GM12878 (cell line): ENCODE measurements around the gene DLEC1. TPM values are rescaled to one million over a fixed set of nuclear protein-coding genes. Genes with fewer than 3 reads are reported as not detected.

Experiments used
- ATAC-seq: fragments of 200-7000 bp; cut with Tn5 transposase; 3 replicates; pipeline ENCODE4 v1.9.1; 2020; ENCODE audit warnings: mild to moderate bottlenecking, moderate library complexity
- BruUV-seq: library from RNA; stranded (reverse); fragments of 400-500 nt; replicated peaks from 2 replicates; lab custom pipeline; 2021; lab: Mats Ljungman, UMichigan
- CTCF ChIA-PET: fragments of 300-600 bp; sonication (Branson Sonifier 250); formaldehyde crosslinking; extraction: SDS; loops from one replicate; lab custom pipeline; 2021; ENCODE audit warnings: inconsistent platforms; lab: Yijun Ruan, JAX
- POLR2A ChIA-PET: fragments of 350-600 bp; formaldehyde crosslinking; extraction: SDS; loops from one replicate; lab custom pipeline; 2021; ENCODE audit warnings: inconsistent platforms; lab: Charles Lee
- RAD21 ChIA-PET: fragments of 300-600 bp; sonication (Branson Sonifier 250); formaldehyde crosslinking; loops from one replicate; lab custom pipeline; 2023; ENCODE audit warnings: antibody characterized with exemption; ENCODE audit not compliant: unreplicated experiment; lab: Charles Lee
- SMC1A ChIA-PET: fragments of 300-600 bp; sonication (Branson Sonifier 250); formaldehyde crosslinking; loops from one replicate; lab custom pipeline; 2023; ENCODE audit not compliant: unreplicated experiment, uncharacterized antibody; lab: Charles Lee
- DNase-seq: peaks from one replicate; pipeline ENCODE4 v3.0.0-alpha.2; 2011; ENCODE audit warnings: low read depth, low spot score
- FAIRE-seq: peaks from 3 replicates; lab custom pipeline; 2011; peaks lifted over from hg19 to GRCh38; lab: Jason Lieb, UNC
- H2AFZ ChIP-seq: 2 replicates; pipeline ENCODE4 v1.6.0; 2011; ENCODE audit warnings: low read depth, low read length, control low read depth; ENCODE audit not compliant: control insufficient read depth
- H3K27ac ChIP-seq: 2 replicates; pipeline ENCODE4 v1.5.1; 2011; ENCODE audit warnings: control low read depth; ENCODE audit not compliant: control insufficient read depth, insufficient read depth
- H3K27me3 ChIP-seq, 2 experiments: replicated peaks in 1 of 2; 2 replicates each; pipeline versions ENCODE4 v1.6.0 to v1.6.1; 2011; ENCODE audit warnings: low read length in 1 of 2; ENCODE audit not compliant: control insufficient read depth in 2 of 2, insufficient read depth in 2 of 2
- H3K36me3 ChIP-seq, 2 experiments: 2 replicates each; pipeline ENCODE4 v1.5.1; 2011; ENCODE audit warnings: low read length in 1 of 2; ENCODE audit not compliant: control insufficient read depth in 2 of 2, insufficient read depth in 2 of 2
- H3K4me1 ChIP-seq: 2 replicates; pipeline ENCODE4 v1.6.1; 2011; ENCODE audit warnings: mild to moderate bottlenecking, low read length, moderate library complexity, mixed read lengths; ENCODE audit not compliant: control insufficient read depth, insufficient read depth
- H3K4me2 ChIP-seq: 2 replicates; pipeline ENCODE4 v1.6.0; 2011; ENCODE audit warnings: control low read depth; ENCODE audit not compliant: control insufficient read depth, insufficient read depth
- H3K4me3 ChIP-seq: fragments of 200-600 bp; sonication (generic); 2 replicates; pipeline ENCODE4 v1.5.1; 2016
- H3K79me2 ChIP-seq: 2 replicates; pipeline ENCODE4 v1.6.0; 2011; ENCODE audit warnings: low read length; ENCODE audit not compliant: control insufficient read depth, insufficient read depth
- H3K9ac ChIP-seq: 2 replicates; pipeline ENCODE4 v1.8.0; 2011; ENCODE audit warnings: low read length, control low read depth, mixed read lengths; ENCODE audit not compliant: control insufficient read depth, insufficient read depth
- H3K9me3 ChIP-seq: replicated peaks from 3 replicates; pipeline ENCODE4 v1.5.1; 2011; ENCODE audit warnings: mild to moderate bottlenecking, low read length; ENCODE audit not compliant: control insufficient read depth, insufficient read depth
- H4K20me1 ChIP-seq: 2 replicates; pipeline ENCODE4 v1.6.0; 2011; ENCODE audit not compliant: control insufficient read depth, insufficient read depth
- BCL11A ChIP-seq: IDR thresholded peaks from 2 replicates; pipeline ENCODE4 v1.6.1; 2011; ENCODE audit warnings: low read depth, low read length
- EED ChIP-seq: sonication (generic); IDR thresholded peaks from 2 replicates; pipeline ENCODE4 v1.6.1; 2016; ENCODE audit warnings: antibody characterized with exemption, low read depth
- KLF5 ChIP-seq: fragments of 450-650 bp; IDR thresholded peaks from 2 replicates; pipeline ENCODE4 v1.6.1; 2014; ENCODE audit warnings: mild to moderate bottlenecking; ENCODE audit not compliant: partially characterized antibody
- RFX5 ChIP-seq: IDR thresholded peaks from 2 replicates; pipeline ENCODE4 v1.6.1; 2011; ENCODE audit warnings: low read depth, low read length, improper control_type of control experiment
- TCF12 ChIP-seq: IDR thresholded peaks from 2 replicates; pipeline ENCODE4 v1.6.1; 2011; ENCODE audit warnings: low read depth, mild to moderate bottlenecking, low read length
- ZSCAN29 ChIP-seq: fragments of 450-650 bp; IDR thresholded peaks from 2 replicates; pipeline ENCODE4 v1.6.1; 2017; ENCODE audit warnings: mild to moderate bottlenecking, moderate library complexity
- WGBS: methylation state at CpG from one replicate; pipeline ENCODE4 v1.1.6; 2016; ENCODE audit warnings: low lambda C conversion rate; ENCODE audit not compliant: insufficient replicate concordance, insufficient coverage; ENCODE audit errors: missing lambda C conversion rate; 5-methylcytosine and 5-hydroxymethylcytosine counted together
- in situ Hi-C: fragments of 300-500 bp; cut with MboI; formaldehyde crosslinking; loops from 9 replicates; pipeline ENCODE4 v1.14.3; 2018; ENCODE audit warnings: mixed read lengths
- intact Hi-C: fragments of 100-400 bp; cut with micrococcal nuclease; formaldehyde crosslinking; loops from one replicate; pipeline ENCODE4 v1.14.2; 2022; ENCODE audit not compliant: unreplicated experiment
- polyA plus RNA-seq, 11 experiments: library from polyadenylated mRNA; depleted of rRNA in 4 of 11; unstranded in 6 of 11; stranded (reverse) in 5 of 11; fragments of >200 nt; fragmentation: Nextera tagmentation in 4 of 11; fragmentation: Illumina TruSeq in 1 of 11; extraction: Ambion mirVana in 4 of 11; extraction: Trizol in 1 of 11; gene quantifications; 1 replicate in 1 of 11; 2 replicates in 10 of 11; pipeline versions ENCODE4 v1.2.1 to v1.2.3, GENCODE V29; 2011 to 2016; ENCODE audit warnings: inconsistent platforms in 2 of 11, missing spikeins in 2 of 11, low read depth in 1 of 11
- total RNA-seq, 4 experiments: library from RNA; depleted of rRNA in 3 of 4; stranded (reverse); fragments of >200 nt in 3 of 4; fragmentation: Illumina TruSeq in 1 of 4; extraction: Trizol in 1 of 4; gene quantifications; 2 replicates each; pipeline versions ENCODE4 v1.2.1 to v1.2.3, GENCODE V29; 2013 to 2021
- TF ChIP-seq, protein P1 (sequence below): fragments of 450-650 bp; conservative IDR thresholded peaks from 2 replicates; pipeline ENCODE4 v1.6.1; 2017; ENCODE audit warnings: mild to moderate bottlenecking, moderate library complexity

DLEC1 gene
- total and polyA plus RNA-seq, 10 of the 15 experiments (the other 5 are each of a cell fraction or from before 2014, with no cell fraction given) = 0.03 to 0.29 (median 0.07) TPM; not detected in 3

DNA sequence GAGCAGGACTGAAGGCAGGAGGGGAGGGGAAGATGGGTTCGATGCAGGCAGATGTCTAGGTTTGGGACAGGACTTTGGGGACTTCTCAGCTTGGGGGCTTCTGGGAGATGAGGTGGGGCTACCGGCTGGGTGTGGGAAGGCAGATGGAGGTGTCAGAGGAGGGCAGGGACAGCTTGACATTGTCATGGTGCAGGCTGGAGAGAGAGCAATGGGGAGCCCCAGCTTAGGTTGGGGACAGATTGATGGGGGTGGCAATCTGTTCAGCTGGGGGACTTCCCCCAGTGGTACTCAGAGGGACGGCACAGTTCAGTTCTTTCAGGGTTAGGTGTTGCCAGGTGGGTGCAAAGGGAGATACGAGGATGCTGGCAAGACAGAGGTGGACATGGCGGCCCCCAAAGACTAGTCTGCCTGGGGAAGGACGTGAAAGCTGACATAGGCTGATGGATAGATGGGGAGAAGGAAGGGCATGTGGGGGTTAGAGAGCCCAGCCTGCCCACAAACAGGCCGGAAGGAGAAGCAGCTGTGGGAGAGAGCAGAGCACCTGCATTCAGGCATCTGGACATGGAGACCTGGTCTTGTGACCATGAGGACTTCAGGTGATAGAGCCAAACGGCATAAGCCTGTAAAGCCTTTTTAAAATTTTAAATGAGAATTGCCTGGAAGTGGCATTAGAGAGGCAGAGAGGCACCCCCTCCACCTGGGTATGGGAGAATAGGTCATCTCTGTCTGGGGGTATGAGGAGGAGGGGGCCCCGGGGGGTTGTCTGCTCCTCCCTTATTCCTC, 76.8 kb downstream of the DLEC1 start:
- Histone ChIP-seq H3K79me2 (no peaks in the 10 kb centered on the region), H3K4me2 (no peak overlapping the region), H3K27me3 (no peaks in the 10 kb centered on the region; a peak in 1 of 4 replicates), H4K20me1 (no peaks in the 10 kb centered on the region), H3K27ac (no peak overlapping the region), H3K4me3 (no peak overlapping the region), H3K9me3 (no peaks in the 10 kb centered on the region), H2AFZ (no peak overlapping the region), H3K36me3 (no peaks in the 10 kb centered on the region; a peak in 3 of 4 replicates), H3K9ac (no peak overlapping the region), H3K4me1 (peaks cover 6% of the 10 kb centered on the region; the same call in 1 of the 2 replicates)
- ChIA-PET POLR2A (no interaction called here), RAD21 (interaction anchor here (0.8 to 1.3 kb wide), 2 partner anchors 182 to 230 kb away, joined by 3 to 4 read pairs; partner anchors contain the start of gene XYLB), SMC1A (interaction anchor here (4.0 kb wide), 1 partner anchor 182 kb away, joined by 20 read pairs; no protein-coding TSS in a partner anchor), CTCF (interaction anchor here (0.6 to 5.7 kb wide), 6 partner anchors 18 to 228 kb away, joined by 3 to 42 read pairs (median 3); partner anchors contain the start of genes ACAA1 and SLC22A14)
- intact Hi-C loops (loop anchor here (5.0 kb wide), 4 partner anchors 121 to 231 kb away; partner anchors contain the start of genes SLC22A14 and XYLB), in situ Hi-C loops (loop anchor here (5.0 kb wide), 1 partner anchor 366 kb away; no protein-coding TSS in a partner anchor)
- TF ChIP-seq RFX5 (no peak), KLF5 (no peak), ZSCAN29 (no peak), TCF12 (no peak), BCL11A (no peak), EED (no peak)
- TF ChIP-seq, protein P1, sequence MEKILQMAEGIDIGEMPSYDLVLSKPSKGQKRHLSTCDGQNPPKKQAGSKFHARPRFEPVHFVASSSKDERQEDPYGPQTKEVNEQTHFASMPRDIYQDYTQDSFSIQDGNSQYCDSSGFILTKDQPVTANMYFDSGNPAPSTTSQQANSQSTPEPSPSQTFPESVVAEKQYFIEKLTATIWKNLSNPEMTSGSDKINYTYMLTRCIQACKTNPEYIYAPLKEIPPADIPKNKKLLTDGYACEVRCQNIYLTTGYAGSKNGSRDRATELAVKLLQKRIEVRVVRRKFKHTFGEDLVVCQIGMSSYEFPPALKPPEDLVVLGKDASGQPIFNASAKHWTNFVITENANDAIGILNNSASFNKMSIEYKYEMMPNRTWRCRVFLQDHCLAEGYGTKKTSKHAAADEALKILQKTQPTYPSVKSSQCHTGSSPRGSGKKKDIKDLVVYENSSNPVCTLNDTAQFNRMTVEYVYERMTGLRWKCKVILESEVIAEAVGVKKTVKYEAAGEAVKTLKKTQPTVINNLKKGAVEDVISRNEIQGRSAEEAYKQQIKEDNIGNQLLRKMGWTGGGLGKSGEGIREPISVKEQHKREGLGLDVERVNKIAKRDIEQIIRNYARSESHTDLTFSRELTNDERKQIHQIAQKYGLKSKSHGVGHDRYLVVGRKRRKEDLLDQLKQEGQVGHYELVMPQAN = no peak
- WGBS = 17% methylated on average over 9 of the region's 9 CpGs
- no TSS peak for BruUV-seq
- ATAC-seq (peak; percentile 31), DNase-seq (no peak), FAIRE-seq (no peak)
